GM19023 (cell line): ENCODE results near the gene ICA1.

ENCODE experiments used
- ATAC-seq: cut with Tn5 transposase; IDR thresholded peaks from one replicate; pipeline ENCODE4 v1.9.1; 2021; ENCODE audit warnings: mild to moderate bottlenecking, moderate library complexity; ENCODE audit not compliant: unreplicated experiment

The ICA1 gene

GRCh38 chr7:8135417-8135816 is 126.5 kb downstream of the ICA1 start:
- no peak for ATAC-seq

GRCh38 chr7:8134089-8134733 is 127.8 kb downstream of the ICA1 start:
- ATAC-seq, result peak; percentile 66

- peak; percentile 24 for ATAC-seq
These were observed 128.6 kb downstream of the ICA1 start for GRCh38 chr7:8133188-8133848.

DNA sequence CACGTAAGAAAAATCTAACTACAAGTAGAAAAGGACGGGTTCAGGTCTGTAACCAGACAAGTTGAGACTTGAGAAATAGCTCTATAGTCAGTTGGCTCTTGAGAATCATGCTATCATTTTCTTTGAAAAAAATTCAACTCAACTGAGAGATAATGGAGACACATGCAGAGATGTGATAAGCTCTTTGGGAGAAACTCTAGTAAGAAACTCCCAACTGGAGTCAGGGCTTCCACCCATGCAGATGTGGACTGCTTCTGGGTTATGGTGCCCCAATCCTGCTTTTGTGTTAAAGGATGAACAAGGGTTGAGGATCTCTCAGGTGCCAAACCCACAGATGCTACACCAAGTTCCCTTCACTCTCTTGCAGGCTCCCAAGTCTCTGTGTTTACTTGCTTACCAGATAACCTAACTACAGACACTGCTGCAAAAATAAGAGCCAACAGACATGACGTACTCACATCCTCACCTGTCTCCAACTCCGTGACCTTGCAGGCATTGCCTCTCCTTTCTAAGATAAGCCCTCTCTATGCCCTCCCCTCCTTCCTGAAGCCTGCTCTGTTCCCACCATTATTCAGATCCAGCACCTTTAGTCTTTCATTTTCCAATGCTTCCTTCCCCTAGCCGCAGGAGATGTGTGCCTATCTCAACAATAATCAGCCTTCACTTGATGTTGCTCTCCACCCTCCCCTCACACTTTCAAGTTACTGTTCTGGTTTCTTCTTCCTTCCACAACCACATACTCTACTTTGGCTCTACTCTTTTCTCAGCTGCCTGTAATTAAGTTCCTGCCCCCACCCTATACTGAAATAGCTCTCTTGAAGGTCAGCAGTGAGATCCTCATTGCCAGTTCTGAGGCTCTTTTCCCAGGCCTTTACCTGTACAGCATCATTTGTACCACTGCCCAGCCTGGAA is 130.0 kb downstream of the ICA1 start:
- ATAC-seq, result peak; percentile 52

DNA sequence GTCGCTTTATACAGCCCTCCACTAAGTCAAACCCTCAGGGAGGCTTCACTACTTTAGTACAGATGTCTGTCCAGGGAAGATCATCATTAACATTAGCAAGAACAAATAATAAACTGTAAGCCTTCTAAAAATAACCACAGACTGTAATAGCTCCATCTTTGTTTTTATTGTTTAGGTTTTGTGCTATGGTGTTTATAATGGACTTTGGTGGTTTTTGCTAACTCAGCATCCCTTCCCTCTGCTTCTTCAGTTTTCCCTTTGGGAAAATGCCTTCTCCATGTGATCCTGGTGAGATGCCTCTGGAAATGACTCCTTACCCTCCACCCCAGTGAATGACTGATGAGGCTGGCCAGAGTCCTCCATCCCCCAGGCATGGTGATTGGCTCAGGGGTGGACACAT is 131.3 kb downstream of the ICA1 start:
- ATAC-seq, result no peak

DNA sequence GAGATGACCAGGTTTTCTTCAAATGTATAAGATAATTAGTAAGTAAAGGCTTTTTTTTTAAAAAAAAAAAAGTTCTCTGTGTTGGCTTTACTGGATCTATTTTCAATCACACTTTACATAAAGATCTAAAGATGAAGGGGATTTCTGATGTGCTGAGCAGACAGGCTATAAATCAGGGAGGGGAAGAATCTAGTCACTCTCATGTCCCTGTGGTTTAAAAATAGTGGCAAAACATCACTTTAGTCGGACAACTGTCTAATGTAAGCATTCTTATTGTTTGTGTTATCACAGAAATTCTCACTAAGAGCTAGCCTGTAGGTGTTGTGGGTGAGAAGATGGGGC is 132.7 kb downstream of the ICA1 start:
- no peak for ATAC-seq

DNA sequence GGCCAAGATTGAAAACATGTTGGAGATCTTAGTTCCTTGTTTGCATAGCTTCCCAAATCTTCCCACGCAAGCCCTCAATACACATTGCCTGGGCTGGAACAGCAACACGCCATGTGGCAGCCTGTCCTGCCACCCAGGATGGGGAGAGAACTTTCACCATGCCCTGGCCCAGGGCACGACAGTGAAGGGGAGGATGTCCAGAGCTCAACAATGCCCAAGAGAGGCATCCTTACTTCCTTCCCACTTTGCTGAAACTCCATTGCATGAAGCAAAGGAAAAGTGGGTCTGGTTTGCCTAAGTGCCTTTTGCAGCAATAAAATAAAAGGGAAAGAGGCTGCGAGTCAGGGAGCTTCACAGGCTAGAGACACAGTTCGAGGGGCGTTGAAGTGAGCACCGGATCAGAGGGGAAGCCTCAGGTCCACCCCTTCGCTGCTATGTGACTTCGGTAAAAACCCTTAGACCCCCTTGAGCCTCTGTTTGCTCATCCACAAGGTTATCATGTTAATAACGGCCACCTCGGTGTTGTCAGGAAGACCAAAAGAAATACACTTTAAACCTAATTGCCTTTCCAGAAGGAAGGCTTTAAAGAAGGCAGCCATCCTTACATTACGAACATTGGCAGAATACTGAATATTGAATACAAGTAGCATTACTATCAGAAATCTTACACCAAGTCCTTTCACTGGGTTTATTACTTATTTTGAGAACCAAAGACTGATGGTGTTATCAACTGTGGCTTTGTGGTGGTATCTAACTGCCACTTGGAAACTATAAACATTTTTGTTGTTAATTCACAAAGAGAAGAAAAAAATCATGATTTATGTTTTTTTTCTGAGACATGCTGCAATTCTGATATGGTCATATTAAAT is 133.3 kb downstream of the ICA1 start:
- ATAC-seq, result no peak

GRCh38 chr7:8126601-8127167 is 135.3 kb downstream of the ICA1 start:
- no peak for ATAC-seq

GRCh38 chr7:8125680-8126444 is 136.1 kb downstream of the ICA1 start:
- peak; percentile 77 for ATAC-seq

DNA sequence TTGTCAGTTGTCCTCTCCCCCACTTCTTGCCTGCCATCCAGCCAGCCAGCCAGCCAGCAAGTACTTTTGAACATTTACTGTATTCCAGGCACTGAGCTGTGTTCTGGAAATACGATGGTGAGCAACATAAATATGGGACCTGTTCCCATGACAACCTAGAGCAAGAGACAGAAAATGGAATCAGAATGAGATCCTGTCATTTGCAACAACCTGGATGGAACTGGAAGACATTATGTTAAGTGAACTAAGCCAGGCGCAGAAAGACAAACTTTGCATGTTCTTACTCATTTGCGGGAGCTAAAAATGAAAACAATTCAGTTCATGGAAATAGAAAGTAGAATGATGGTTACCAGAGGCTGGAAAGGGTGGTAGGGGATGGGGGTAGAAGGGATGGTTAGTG is 140.7 kb downstream of the ICA1 start:
- ATAC-seq, result no peak

GRCh38 chr7:8120390-8121058 is 141.4 kb downstream of the ICA1 start:
- ATAC-seq, result no peak

GRCh38 chr7:8119262-8119661 is 142.7 kb downstream of the ICA1 start:
- no peak for ATAC-seq

- no peak for ATAC-seq
These were observed 144.8 kb downstream of the ICA1 start for GRCh38 chr7:8117195-8117594.

DNA sequence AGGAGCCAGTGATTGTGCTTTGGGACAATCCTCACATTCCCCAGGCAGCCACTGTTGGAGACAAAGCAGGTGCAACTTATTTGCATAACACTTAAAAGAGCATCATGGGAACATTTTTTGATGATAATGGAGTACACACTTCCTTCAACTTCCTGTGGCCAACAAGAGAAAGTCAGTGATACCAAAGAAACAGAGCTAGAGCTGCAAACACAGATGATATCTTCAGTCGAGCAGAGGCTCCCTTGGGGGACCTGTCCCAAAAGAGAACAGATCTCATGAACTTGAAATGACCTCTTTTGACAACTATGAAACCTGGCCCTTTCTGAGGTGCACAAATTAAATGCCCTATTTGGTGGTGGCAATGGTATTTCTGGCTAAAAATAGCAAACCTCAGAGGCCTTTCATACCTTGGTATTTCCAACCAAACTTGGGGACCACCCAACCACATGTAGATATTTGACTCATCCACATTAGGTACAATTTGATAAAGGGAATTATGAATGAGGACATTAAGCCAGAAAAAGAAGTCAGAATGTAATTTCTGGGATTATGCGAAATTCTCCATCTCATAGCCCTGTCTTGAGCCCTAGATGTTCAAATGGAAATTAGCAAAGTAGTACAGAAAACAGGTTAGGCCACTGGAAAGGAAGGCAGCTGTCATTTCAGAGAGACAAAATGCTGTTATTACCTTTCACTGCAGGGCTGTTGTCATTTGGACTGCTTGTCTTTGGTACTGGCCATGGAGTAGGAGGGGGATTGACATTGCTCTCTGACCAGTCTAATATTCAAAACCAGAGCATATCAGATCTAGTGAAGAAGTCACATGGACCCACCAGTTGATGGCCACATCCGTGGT is 146.2 kb downstream of the ICA1 start:
- peak; percentile 76 for ATAC-seq

GRCh38 chr7:8114175-8114574 is 147.8 kb downstream of the ICA1 start:
- ATAC-seq, result peak; percentile 53

DNA sequence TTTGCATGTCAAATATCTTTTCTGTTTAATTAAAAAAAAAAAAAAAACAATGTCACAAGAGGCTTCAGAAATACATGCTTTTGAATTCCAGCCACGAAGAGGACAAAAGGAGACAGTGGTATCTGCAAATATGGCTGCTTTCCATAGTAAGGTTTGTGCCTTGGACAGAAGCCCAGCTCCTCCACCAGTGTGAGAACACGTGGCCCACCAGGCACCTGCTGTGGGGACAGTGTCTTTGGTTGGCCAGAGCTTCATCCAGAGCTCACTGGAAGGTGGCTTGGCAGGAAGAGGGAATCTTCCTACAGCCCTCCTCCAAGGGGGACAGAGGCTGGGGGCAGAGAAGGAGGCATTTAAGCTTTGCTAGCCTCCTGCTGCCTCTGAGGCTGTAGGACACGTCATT is 148.8 kb downstream of the ICA1 start:
- no peak for ATAC-seq

- ATAC-seq, result no peak
These were observed 149.3 kb downstream of the ICA1 start for GRCh38 chr7:8112685-8113084.

DNA sequence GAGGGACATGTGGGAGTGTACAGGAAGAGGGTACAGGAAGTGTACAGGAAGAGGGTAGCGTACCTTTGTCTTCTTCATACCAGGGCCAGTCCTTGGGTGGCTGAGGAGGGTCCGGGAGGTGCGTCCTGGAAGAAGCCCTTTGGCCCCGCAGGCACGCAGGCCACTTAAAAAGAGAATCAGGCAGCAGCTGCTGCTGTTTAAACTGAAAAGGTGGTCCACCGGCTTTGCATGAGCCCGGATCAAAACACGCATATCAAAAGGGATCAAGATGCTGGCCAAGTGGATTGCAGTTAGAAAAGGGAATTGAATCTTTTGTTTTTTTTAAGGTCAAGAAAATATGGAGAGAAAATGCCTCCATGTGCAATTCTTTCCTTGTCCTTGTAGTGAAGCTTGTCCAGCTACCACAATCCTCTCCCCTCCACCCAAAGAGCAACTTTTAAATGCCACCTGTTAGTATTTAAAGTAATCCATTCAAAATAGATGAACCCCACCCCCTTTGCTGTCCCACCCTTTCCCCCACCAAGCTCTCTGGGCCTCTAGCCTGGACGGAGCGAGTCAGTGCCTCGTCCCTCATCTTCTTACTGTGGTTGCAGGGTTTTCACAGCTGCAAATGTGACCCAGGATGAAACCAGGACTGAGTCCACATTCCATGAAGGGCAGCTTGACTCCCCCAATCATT is 150.5 kb downstream of the ICA1 start:
- ATAC-seq, result no peak
